Memory B cell (primary cell): Measurements from ENCODE around the gene GTPBP1.

Experiments used
- ATAC-seq: fragments of 150-1000 bp; cut with Tn5 transposase; 2 replicates; pipeline ENCODE4 v1.10.0; 2021; ENCODE audit warnings: low read depth, mild to moderate bottlenecking, moderate library complexity
- DNase-seq, 2 donors: peaks; one replicate each; pipeline ENCODE4 v3.0.0; 2022; ENCODE audit warnings: low spot score in 2 of 2
- H3K27ac Mint-ChIP-seq: one replicate; pipeline ENCODE4 v1.8.0; 2022; ENCODE audit warnings: mild to moderate bottlenecking, moderate library complexity, mixed read lengths
- H3K27me3 Mint-ChIP-seq: one replicate; pipeline ENCODE4 v1.8.0; 2022; ENCODE audit warnings: mixed read lengths
- H3K36me3 Mint-ChIP-seq: one replicate; pipeline ENCODE4 v1.8.0; 2022; ENCODE audit warnings: mild to moderate bottlenecking, mixed read lengths
- H3K4me1 Mint-ChIP-seq: one replicate; pipeline ENCODE4 v1.8.0; 2022; ENCODE audit warnings: mixed read lengths
- H3K4me3 Mint-ChIP-seq: one replicate; pipeline ENCODE4 v1.8.0; 2022; ENCODE audit warnings: mild to moderate bottlenecking, moderate library complexity, mixed read lengths
- H3K9me3 Mint-ChIP-seq: one replicate; pipeline ENCODE4 v1.8.0; 2022; ENCODE audit warnings: mixed read lengths

The GTPBP1 gene

GRCh38 chr22:38710866-38711265, 5.1 kb downstream of the GTPBP1 start:
- Mint-ChIP-seq H3K9me3 (no peaks in the 10 kb centered on the region), H3K27ac (no peak overlapping the region), H3K36me3 (peaks cover 17% of the 10 kb centered on the region), H3K27me3 (no peaks in the 10 kb centered on the region), H3K4me1 (peaks cover 65% of the 10 kb centered on the region), H3K4me3 (no peak overlapping the region)
- no peak for ATAC-seq
- no peak for DNase-seq

- DNase-seq (no peak), ATAC-seq (no peak)
- H3K36me3 Mint-ChIP-seq = peaks cover 28% of the 10 kb centered on the region
- peak overlapping the region; percentile 76 for H3K27ac Mint-ChIP-seq
- no peak overlapping the region for H3K4me3 Mint-ChIP-seq
- no peaks in the 10 kb centered on the region for H3K9me3 Mint-ChIP-seq
- no peaks in the 10 kb centered on the region for H3K27me3 Mint-ChIP-seq
- H3K4me1 Mint-ChIP-seq = peaks cover 56% of the 10 kb centered on the region
Observed at GRCh38 chr22:38712486-38713207, 6.9 kb downstream of the GTPBP1 start.

- Mint-ChIP-seq H3K4me3 (no peak overlapping the region), H3K27ac (peak overlapping the region; percentile 76), H3K36me3 (peaks cover 33% of the 10 kb centered on the region), H3K9me3 (no peaks in the 10 kb centered on the region), H3K4me1 (peaks cover 45% of the 10 kb centered on the region), H3K27me3 (no peaks in the 10 kb centered on the region)
- no peak for ATAC-seq
- no peak for DNase-seq
Observed at GRCh38 chr22:38713921-38714320, 8.2 kb downstream of the GTPBP1 start.

GRCh38 chr22:38715176-38715764, 9.5 kb downstream of the GTPBP1 start:
- Mint-ChIP-seq H3K9me3 (no peaks in the 10 kb centered on the region), H3K4me1 (peaks cover 37% of the 10 kb centered on the region), H3K4me3 (no peak overlapping the region), H3K36me3 (peaks cover 33% of the 10 kb centered on the region), H3K27me3 (no peaks in the 10 kb centered on the region), H3K27ac (peak overlapping the region; percentile 4)
- DNase-seq = no peak
- ATAC-seq = no peak

- H3K4me3 Mint-ChIP-seq = no peak overlapping the region
- no peak for DNase-seq
- peaks cover 34% of the 10 kb centered on the region for H3K4me1 Mint-ChIP-seq
- H3K27me3 Mint-ChIP-seq = no peaks in the 10 kb centered on the region
- no peak for ATAC-seq
- peaks cover 31% of the 10 kb centered on the region for H3K36me3 Mint-ChIP-seq
- no peak overlapping the region for H3K27ac Mint-ChIP-seq
- no peaks in the 10 kb centered on the region for H3K9me3 Mint-ChIP-seq
Observed at GRCh38 chr22:38715852-38716251, 10.1 kb downstream of the GTPBP1 start.

GRCh38 chr22:38716271-38716670, 10.5 kb downstream of the GTPBP1 start:
- no peaks in the 10 kb centered on the region for H3K9me3 Mint-ChIP-seq
- no peak overlapping the region for H3K27ac Mint-ChIP-seq
- ATAC-seq (no peak), DNase-seq (no peak)
- H3K27me3 Mint-ChIP-seq = no peaks in the 10 kb centered on the region
- H3K4me3 Mint-ChIP-seq = no peak overlapping the region
- peaks cover 29% of the 10 kb centered on the region for H3K36me3 Mint-ChIP-seq
- peaks cover 31% of the 10 kb centered on the region for H3K4me1 Mint-ChIP-seq

GRCh38 chr22:38716826-38717225, 11.1 kb downstream of the GTPBP1 start:
- Mint-ChIP-seq H3K27ac (peak overlapping the region; percentile 65), H3K27me3 (no peaks in the 10 kb centered on the region), H3K9me3 (no peaks in the 10 kb centered on the region), H3K4me3 (no peak overlapping the region), H3K36me3 (peaks cover 33% of the 10 kb centered on the region), H3K4me1 (peaks cover 34% of the 10 kb centered on the region)
- ATAC-seq (no peak), DNase-seq (no peak)

GRCh38 chr22:38717244-38717643, 11.5 kb downstream of the GTPBP1 start:
- Mint-ChIP-seq H3K4me1 (peaks cover 31% of the 10 kb centered on the region), H3K27ac (peak overlapping the region; percentile 65), H3K9me3 (no peaks in the 10 kb centered on the region), H3K36me3 (peaks cover 30% of the 10 kb centered on the region), H3K27me3 (no peaks in the 10 kb centered on the region), H3K4me3 (no peak overlapping the region)
- ATAC-seq = no peak
- no peak for DNase-seq

GRCh38 chr22:38718414-38718813, 12.7 kb downstream of the GTPBP1 start:
- no peaks in the 10 kb centered on the region for H3K27me3 Mint-ChIP-seq
- H3K27ac Mint-ChIP-seq = peak overlapping the region; percentile 57
- no peaks in the 10 kb centered on the region for H3K9me3 Mint-ChIP-seq
- no peak overlapping the region for H3K4me3 Mint-ChIP-seq
- peaks cover 29% of the 10 kb centered on the region for H3K36me3 Mint-ChIP-seq
- peaks cover 23% of the 10 kb centered on the region for H3K4me1 Mint-ChIP-seq
- ATAC-seq = no peak
- DNase-seq = no peak

GRCh38 chr22:38719196-38719595, 13.5 kb downstream of the GTPBP1 start:
- H3K4me3 Mint-ChIP-seq = no peak overlapping the region
- ATAC-seq (no peak), DNase-seq (no peak)
- H3K27ac Mint-ChIP-seq = no peak overlapping the region
- no peaks in the 10 kb centered on the region for H3K9me3 Mint-ChIP-seq
- peaks cover 32% of the 10 kb centered on the region for H3K36me3 Mint-ChIP-seq
- H3K27me3 Mint-ChIP-seq = no peaks in the 10 kb centered on the region
- peaks cover 17% of the 10 kb centered on the region for H3K4me1 Mint-ChIP-seq

- DNase-seq = no peak
- Mint-ChIP-seq H3K27me3 (no peaks in the 10 kb centered on the region), H3K27ac (no peak overlapping the region), H3K4me1 (peaks cover 13% of the 10 kb centered on the region), H3K36me3 (peaks cover 37% of the 10 kb centered on the region), H3K4me3 (no peak overlapping the region), H3K9me3 (no peaks in the 10 kb centered on the region)
- ATAC-seq = no peak
Observed at GRCh38 chr22:38720350-38720749, 14.6 kb downstream of the GTPBP1 start.

GRCh38 chr22:38721551-38721950, 15.8 kb downstream of the GTPBP1 start:
- no peaks in the 10 kb centered on the region for H3K9me3 Mint-ChIP-seq
- H3K4me3 Mint-ChIP-seq = no peak overlapping the region
- peaks cover 14% of the 10 kb centered on the region for H3K4me1 Mint-ChIP-seq
- ATAC-seq (no peak), DNase-seq (no peak)
- H3K27me3 Mint-ChIP-seq = no peaks in the 10 kb centered on the region
- peaks cover 36% of the 10 kb centered on the region for H3K36me3 Mint-ChIP-seq
- H3K27ac Mint-ChIP-seq = no peak overlapping the region

GRCh38 chr22:38724176-38724575, 18.4 kb downstream of the GTPBP1 start:
- no peak for DNase-seq
- no peak for ATAC-seq
- no peaks in the 10 kb centered on the region for H3K27me3 Mint-ChIP-seq
- peaks cover 29% of the 10 kb centered on the region for H3K36me3 Mint-ChIP-seq
- H3K9me3 Mint-ChIP-seq = no peaks in the 10 kb centered on the region
- peaks cover 11% of the 10 kb centered on the region for H3K4me1 Mint-ChIP-seq
- H3K27ac Mint-ChIP-seq = no peak overlapping the region
- H3K4me3 Mint-ChIP-seq = no peak overlapping the region

- Mint-ChIP-seq H3K9me3 (no peaks in the 10 kb centered on the region), H3K4me1 (peaks cover 12% of the 10 kb centered on the region), H3K36me3 (peaks cover 30% of the 10 kb centered on the region), H3K27ac (peak overlapping the region; percentile 67), H3K4me3 (peak overlapping the region; percentile 30), H3K27me3 (no peaks in the 10 kb centered on the region)
- DNase-seq = no peak
- ATAC-seq = peak; percentile 86
Observed at GRCh38 chr22:38724926-38725571, 19.3 kb downstream of the GTPBP1 start.
